H1 (cell line): ENCODE measurements around the gene HMGCS2. TPM values are rescaled to one million over a fixed set of nuclear protein-coding genes. Genes with fewer than 3 reads are reported as not detected.

ENCODE experiments used
- CTCF ChIA-PET: fragments of 300-600 bp; sonication (Branson Sonifier 250); formaldehyde crosslinking; loops from one replicate; lab custom pipeline; 2021; ENCODE audit not compliant: partially characterized antibody; lab: Charles Lee
- POLR2A ChIA-PET: fragments of 300-600 bp; sonication (Branson Sonifier 250); formaldehyde crosslinking; loops from one replicate; lab custom pipeline; 2021; ENCODE audit warnings: inconsistent platforms; ENCODE audit not compliant: partially characterized antibody; lab: Charles Lee
- DNase-seq, 2 experiments: peaks; one replicate each; pipeline versions ENCODE4 v3.0.0 to v3.0.0-alpha.2; 2010 to 2022; ENCODE audit warnings: low spot score in 2 of 2, low read depth in 1 of 2, mixed read lengths in 1 of 2
- FAIRE-seq: peaks from 2 replicates; lab custom pipeline; 2011; peaks lifted over from hg19 to GRCh38; lab: Jason Lieb, UNC
- H2AFZ ChIP-seq: 2 replicates; pipeline ENCODE4 v1.8.1; 2012; ENCODE audit warnings: low read length, inconsistent platforms
- H2AK5ac ChIP-seq: 2 replicates; pipeline ENCODE4 v1.6.1; 2013; ENCODE audit warnings: low read depth, low read length
- H2BK120ac ChIP-seq: replicated peaks from 2 replicates; pipeline ENCODE3; 2013; ENCODE audit warnings: low read depth, low read length, inconsistent platforms
- H2BK12ac ChIP-seq: 2 replicates; pipeline ENCODE4 v1.6.1; 2013; ENCODE audit warnings: low read depth, low read length
- H2BK15ac ChIP-seq: 2 replicates; pipeline ENCODE4 v1.6.1; 2013; ENCODE audit warnings: low read length
- H2BK20ac ChIP-seq: 2 replicates; pipeline ENCODE4 v1.6.1; 2013; ENCODE audit warnings: low read length
- H2BK5ac ChIP-seq: 2 replicates; pipeline ENCODE4 v1.6.1; 2013; ENCODE audit warnings: low read depth, low read length
- H3K14ac ChIP-seq: 2 replicates; pipeline ENCODE4 v1.6.1; 2013; ENCODE audit warnings: inconsistent platforms; ENCODE audit not compliant: insufficient read length
- H3K18ac ChIP-seq: 2 replicates; pipeline ENCODE4 v1.6.1; 2013; ENCODE audit warnings: low read length; ENCODE audit errors: extremely low read depth
- H3K23ac ChIP-seq: 2 replicates; pipeline ENCODE4 v1.6.1; 2013; ENCODE audit warnings: inconsistent platforms; ENCODE audit not compliant: insufficient read length
- H3K23me2 ChIP-seq: 2 replicates; pipeline ENCODE4 v1.6.1; 2013; ENCODE audit warnings: low read depth, low read length
- H3K27ac ChIP-seq: 2 replicates; pipeline ENCODE4 v1.6.1; 2011; ENCODE audit warnings: low read depth, low read length, inconsistent platforms
- H3K27me3 ChIP-seq, 4 experiments: replicated peaks in 1 of 4; 1 replicate in 1 of 4; 2 replicates in 3 of 4; pipeline versions ENCODE4 v1.6.1 to v1.8.1; 2011 to 2013; ENCODE audit warnings: low read length in 3 of 4, mild to moderate bottlenecking in 3 of 4, inconsistent platforms in 2 of 4, mixed read lengths in 2 of 4, moderate library complexity in 1 of 4; ENCODE audit not compliant: control insufficient read depth in 3 of 4, insufficient read depth in 3 of 4; ENCODE audit errors: extremely low read depth in 1 of 4
- H3K36me3 ChIP-seq, 4 experiments: 2 replicates each; pipeline versions ENCODE4 v1.6.1 to v1.8.1; 2011 to 2013; ENCODE audit warnings: mild to moderate bottlenecking in 4 of 4, low read length in 3 of 4, moderate library complexity in 2 of 4, control low read depth in 1 of 4, inconsistent platforms in 1 of 4; ENCODE audit not compliant: insufficient read depth in 4 of 4, control insufficient read depth in 2 of 4
- H3K4ac ChIP-seq: replicated peaks from 2 replicates; pipeline ENCODE3; 2013; ENCODE audit warnings: low read length, low read depth, mixed read lengths, inconsistent platforms; ENCODE audit not compliant: insufficient read length
- H3K4me1 ChIP-seq, 4 experiments: replicated peaks in 1 of 4; 1 replicate in 1 of 4; 2 replicates in 3 of 4; pipeline versions ENCODE4 v1.6.1 to v1.8.1; 2011 to 2013; ENCODE audit warnings: low read length in 3 of 4, inconsistent platforms in 2 of 4, mixed read lengths in 1 of 4; ENCODE audit not compliant: insufficient read depth in 4 of 4, control insufficient read depth in 3 of 4
- H3K4me2 ChIP-seq, 2 experiments: 2 replicates each; pipeline versions ENCODE4 v1.6.1 to v1.8.1; 2011 to 2013; ENCODE audit warnings: low read depth in 2 of 2, low read length in 2 of 2, control low read depth in 1 of 2, inconsistent platforms in 1 of 2, mild to moderate bottlenecking in 1 of 2; ENCODE audit not compliant: insufficient read depth in 1 of 2
- H3K4me3 ChIP-seq, 4 experiments: fragments of 200-600, 300-600 bp in 1 of 4; sonication (generic), shearing (Covaris generic), sonication (Bioruptor Twin) in 1 of 4; 2 replicates each; pipeline versions ENCODE4 v1.5.1 to v1.8.1; 2011 to 2016; ENCODE audit warnings: low read length in 4 of 4, low read depth in 3 of 4, control low read depth in 2 of 4, inconsistent platforms in 2 of 4, mild to moderate bottlenecking in 2 of 4, mixed read lengths in 1 of 4, moderate library complexity in 1 of 4; ENCODE audit not compliant: insufficient read depth in 2 of 4; ENCODE audit errors: extremely low read depth in 1 of 4
- H3K56ac ChIP-seq: replicated peaks from 2 replicates; pipeline ENCODE3; 2013; ENCODE audit warnings: low read depth, mild to moderate bottlenecking, mixed read lengths, low read length, inconsistent platforms; ENCODE audit not compliant: insufficient read length
- H3K79me1 ChIP-seq: 2 replicates; pipeline ENCODE4 v1.6.1; 2013; ENCODE audit warnings: low read depth, low read length, control low read depth
- H3K79me2 ChIP-seq, 2 experiments: 2 replicates each; pipeline versions ENCODE4 v1.6.1 to v1.8.1; 2012 to 2013; ENCODE audit warnings: low read length in 2 of 2, mild to moderate bottlenecking in 2 of 2, inconsistent platforms in 1 of 2; ENCODE audit not compliant: insufficient read depth in 2 of 2, control insufficient read depth in 1 of 2
- H3K9ac ChIP-seq, 4 experiments: replicated peaks in 1 of 4; 1 replicate in 1 of 4; 2 replicates in 3 of 4; pipeline versions ENCODE4 v1.6.1 to v1.8.1; 2011 to 2013; ENCODE audit warnings: low read depth in 3 of 4, low read length in 3 of 4, control low read depth in 2 of 4, mild to moderate bottlenecking in 2 of 4, moderate library complexity in 2 of 4, inconsistent platforms in 1 of 4; ENCODE audit errors: extremely low read depth in 1 of 4
- H3K9me3 ChIP-seq, 2 experiments: 2 replicates each; pipeline versions ENCODE4 v1.6.1 to v1.8.1; 2012 to 2013; ENCODE audit warnings: mild to moderate bottlenecking in 2 of 2, moderate library complexity in 2 of 2, control low read depth in 1 of 2, inconsistent platforms in 1 of 2, low read depth in 1 of 2, low read length in 1 of 2, mixed read lengths in 1 of 2; ENCODE audit not compliant: insufficient read depth in 2 of 2
- H4K20me1 ChIP-seq, 2 experiments: replicated peaks in 1 of 2; 2 replicates each; pipeline versions ENCODE3 to v1.8.1; 2011 to 2013; ENCODE audit warnings: inconsistent platforms in 2 of 2, low read length in 2 of 2, mild to moderate bottlenecking in 1 of 2; ENCODE audit not compliant: insufficient read depth in 2 of 2, control insufficient read depth in 1 of 2
- H4K5ac ChIP-seq: 2 replicates; pipeline ENCODE4 v1.6.1; 2013; ENCODE audit warnings: low read length, low read depth, mixed read lengths, inconsistent platforms; ENCODE audit not compliant: insufficient read length
- H4K8ac ChIP-seq: 2 replicates; pipeline ENCODE4 v1.8.0; 2013; ENCODE audit warnings: mild to moderate bottlenecking, moderate library complexity, low read length, inconsistent platforms; ENCODE audit not compliant: insufficient read depth; ENCODE audit errors: extremely low read depth
- H4K91ac ChIP-seq: replicated peaks from 2 replicates; pipeline ENCODE3; 2013; ENCODE audit warnings: low read length, mixed read lengths, inconsistent platforms; ENCODE audit not compliant: insufficient read length
- BACH1 ChIP-seq: IDR thresholded peaks from 2 replicates; pipeline ENCODE4 v1.6.1; 2012; ENCODE audit warnings: low read length, improper control_type of control experiment
- CBX8 ChIP-seq: fragments of 300-800, 300-1000 bp; sonication (generic); IDR thresholded peaks from 2 replicates; pipeline ENCODE4 v1.7.1; 2016; ENCODE audit warnings: low read depth, low read length, borderline replicate concordance
- CHD1 ChIP-seq: IDR thresholded peaks from 2 replicates; pipeline ENCODE4 v1.6.1; 2012; ENCODE audit warnings: low read depth, low read length, improper control_type of control experiment
- CREB1 ChIP-seq: IDR thresholded peaks from 2 replicates; pipeline ENCODE4 v1.6.1; 2012; ENCODE audit warnings: inconsistent platforms
- KDM5A ChIP-seq: fragments of 200-600 bp; IDR thresholded peaks from 2 replicates; pipeline ENCODE4 v1.7.1; 2012; ENCODE audit warnings: mild to moderate bottlenecking, low read length, inconsistent platforms, mixed read lengths
- RNF2 ChIP-seq: fragments of 200-900, 300-1000 bp; sonication (generic); IDR thresholded peaks from 2 replicates; pipeline ENCODE4 v1.7.1; 2016; ENCODE audit warnings: borderline replicate concordance, low read depth, mild to moderate bottlenecking, antibody characterized with exemption, low read length; ENCODE audit not compliant: poor library complexity, severe bottlenecking; ENCODE audit errors: missing control alignments
- SIRT6 ChIP-seq: IDR thresholded peaks from one replicate; pipeline ENCODE4 v1.7.1; 2012; ENCODE audit warnings: low read length, inconsistent platforms
- SUZ12 ChIP-seq: fragments of 200-600 bp; sonication (generic); IDR thresholded peaks from 2 replicates; pipeline ENCODE4 v1.6.1; 2012; ENCODE audit warnings: mild to moderate bottlenecking, inconsistent platforms, low read length, moderate library complexity, mixed read lengths
- TEAD4 ChIP-seq: IDR thresholded peaks from 2 replicates; pipeline ENCODE4 v1.6.1; 2012; ENCODE audit warnings: low read depth, low read length, inconsistent platforms, mixed read lengths
- WGBS, 2 experiments: shearing (Covaris generic) in 1 of 2; methylation state at CpG; one replicate each; pipeline versions ENCODE4 v1.1.6 to v1.1.7; 2013 to 2015; ENCODE audit warnings: low lambda C conversion rate in 2 of 2, mixed read lengths in 2 of 2, inconsistent platforms in 1 of 2, low coverage in 1 of 2, missing lambda C conversion rate in 1 of 2; ENCODE audit not compliant: insufficient replicate concordance in 2 of 2, insufficient coverage in 1 of 2, insufficient read length in 1 of 2; ENCODE audit errors: extremely low coverage in 1 of 2, missing lambda C conversion rate in 1 of 2; 5-methylcytosine and 5-hydroxymethylcytosine counted together
- polyA plus RNA-seq, 7 experiments: library from polyadenylated mRNA; depleted of rRNA in 3 of 7; stranded (reverse) in 5 of 7; unstranded in 2 of 7; fragments of >200 nt in 5 of 7; fragments of 200-250 nt in 2 of 7; gene quantifications; 1 replicate in 5 of 7; 2 replicates in 1 of 7; 4 replicates in 1 of 7; pipeline versions ENCODE4 v1.2.1 to v1.2.3, GENCODE V29; 2011 to 2013; ENCODE audit warnings: missing spikeins in 2 of 7, mixed read lengths in 2 of 7
- total RNA-seq: library from RNA; stranded (reverse); fragmentation: NEBNext Ultra II Directional; extraction: Animal tissue kit (Norgen Biotek cat#: 25700); gene quantifications from 2 replicates; pipeline ENCODE4 v1.2.1, GENCODE V29; 2021

HMGCS2 gene
- total and polyA plus RNA-seq, 2 of the 8 experiments (the other 6 are each of a cell fraction or from before 2014, with no cell fraction given): not detected

- no peaks in the 10 kb centered on the region for H4K20me1 ChIP-seq
- CTCF ChIA-PET: interaction anchor here (1.1 to 2.0 kb wide), 4 partner anchors 8 to 541 kb away, joined by 4 to 7 read pairs (median 5); no protein-coding TSS in a partner anchor
- no peak overlapping the region for H3K4me2 ChIP-seq
Observed at GRCh38 chr1:119816407-119816806, 47.7 kb upstream of the HMGCS2 start.

More at GRCh38 chr1:119816407-119816806, 47.7 kb upstream of the HMGCS2 start:
- no peak overlapping the region for H3K4ac ChIP-seq
- H2AFZ ChIP-seq: no peak overlapping the region
- no peak overlapping the region for H3K23ac ChIP-seq
- H3K23me2 ChIP-seq: no peaks in the 10 kb centered on the region
- H3K18ac ChIP-seq: no peak overlapping the region
- WGBS, 2 experiments: 73% methylated on average over 2 of the region's 2 CpGs; no CpG with 5 or more reads in 1 of the 2 experiments
- no peak overlapping the region for H3K4me3 ChIP-seq
- H2AK5ac ChIP-seq: no peak overlapping the region
- H3K36me3 ChIP-seq: no peaks in the 10 kb centered on the region
- no peak overlapping the region for H2BK15ac ChIP-seq
- H4K5ac ChIP-seq: no peak overlapping the region
- H4K8ac ChIP-seq: no peak overlapping the region
- no peak overlapping the region for H2BK12ac ChIP-seq
- H3K9me3 ChIP-seq: no peaks in the 10 kb centered on the region
- no peaks in the 10 kb centered on the region for H3K79me1 ChIP-seq
- no peak overlapping the region for H3K27ac ChIP-seq
- no peak overlapping the region for H2BK20ac ChIP-seq
- H3K14ac ChIP-seq: no peak overlapping the region
- H3K9ac ChIP-seq: no peak overlapping the region
- POLR2A ChIA-PET: no interaction called here
- FAIRE-seq: no peak
- no peak overlapping the region for H2BK5ac ChIP-seq
- H3K56ac ChIP-seq: no peak overlapping the region
- H4K91ac ChIP-seq: no peak overlapping the region
- H2BK120ac ChIP-seq: no peak overlapping the region
- H3K27me3 ChIP-seq: peaks cover 0 to 2% (median 0%) of the 10 kb centered on the region in 4 experiments; a peak in 1 of 7 replicates
- H3K4me1 ChIP-seq: no peaks in the 10 kb centered on the region
- TF ChIP-seq CHD1: no peak
- TF ChIP-seq BACH1: no peak
- TF ChIP-seq SIRT6: no peak
- no peak for TF ChIP-seq SUZ12
- no peak for TF ChIP-seq RNF2
- no peak for TF ChIP-seq TEAD4
- no peak for TF ChIP-seq KDM5A
- no peak for TF ChIP-seq CBX8
- TF ChIP-seq CREB1: no peak
- H3K79me2 ChIP-seq: no peaks in the 10 kb centered on the region
- DNase-seq: no peak
